SK-N-DZ (cell line): ENCODE results near the gene SH3TC1.
A peak's percentile ranks its signal among the peaks of the same experiment; 100 is the strongest.

Experiments
- DNase-seq: peaks from one replicate; pipeline ENCODE4 v3.0.0-alpha.2; 2015; ENCODE audit warnings: low spot score

SH3TC1 gene

DNA sequence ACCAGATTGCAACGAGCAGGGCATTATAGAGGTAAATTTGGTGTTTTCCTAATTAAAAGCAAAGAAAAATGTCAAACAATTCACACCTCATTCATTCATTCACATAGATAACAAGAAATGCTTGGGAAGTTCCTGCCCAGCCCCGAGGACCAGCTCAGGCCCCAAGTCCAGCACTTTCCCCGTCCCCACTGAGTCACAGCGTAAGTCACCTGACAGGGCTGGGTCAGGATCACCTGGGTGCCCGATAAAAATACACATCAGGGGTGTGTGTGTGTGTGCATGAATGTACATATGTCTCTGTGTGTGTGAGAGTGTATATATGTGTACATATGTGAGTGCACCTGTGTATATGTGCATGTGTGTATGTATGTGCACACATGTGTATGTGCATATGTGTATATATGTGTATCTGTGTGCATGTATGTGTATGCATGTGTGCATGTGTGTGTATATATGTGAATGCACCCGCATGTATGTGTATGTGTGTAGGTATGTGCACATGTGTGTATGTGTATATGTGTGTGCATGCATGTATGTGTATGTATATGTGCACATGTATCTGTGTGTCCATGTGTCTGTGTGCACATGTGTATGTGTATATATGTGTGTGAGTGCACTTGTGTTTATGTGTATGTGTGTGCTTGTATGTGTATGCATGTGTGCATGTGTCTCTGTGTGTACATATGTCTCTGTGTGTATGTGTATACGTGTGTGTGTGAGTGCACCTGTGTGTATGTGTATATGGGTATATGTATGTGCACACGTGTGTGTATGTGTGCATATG is 18.6 kb upstream of the SH3TC1 start:
- DNase-seq = no peak

DNA sequence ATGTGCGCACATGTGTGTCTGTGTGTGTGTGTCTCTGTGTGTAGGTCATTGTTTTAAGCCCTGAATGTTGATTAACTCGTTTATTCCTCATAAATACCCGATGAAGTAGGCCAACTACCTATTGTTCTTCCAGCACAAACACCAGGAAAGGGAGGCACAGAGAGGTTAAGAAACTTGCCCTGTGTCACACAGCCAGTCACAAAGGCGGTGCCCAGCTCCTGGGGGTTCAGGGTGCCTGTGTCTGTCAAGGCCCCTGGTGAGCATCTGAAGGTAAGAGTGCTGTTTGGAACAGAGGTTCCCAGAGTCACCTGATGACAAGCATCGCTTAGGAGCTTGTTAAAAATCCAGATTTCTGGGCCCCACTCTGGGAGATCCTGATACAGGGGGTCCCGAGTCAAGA is 18.0 kb upstream of the SH3TC1 start:
- DNase-seq = no peak

DNA sequence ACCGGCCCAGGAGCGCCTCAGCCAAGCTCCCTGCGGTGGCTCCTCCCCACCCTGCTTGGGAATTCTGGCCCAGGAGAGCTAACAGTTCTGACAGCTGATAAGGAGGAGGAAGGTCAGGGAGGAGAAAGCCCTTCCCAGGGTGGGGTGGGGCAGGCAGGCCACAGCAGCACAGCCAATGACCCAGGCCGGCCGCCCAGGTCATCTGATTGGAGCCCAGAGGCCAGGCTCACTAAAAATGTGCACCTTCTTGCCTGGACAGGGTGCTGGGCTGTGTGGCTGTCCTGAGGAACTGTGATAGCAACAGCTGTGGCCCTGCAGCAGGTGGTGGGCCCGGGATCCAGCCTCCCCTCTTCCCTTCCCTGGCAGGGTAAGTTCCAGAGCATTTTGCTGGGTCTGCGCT is 17.2 kb upstream of the SH3TC1 start:
- DNase-seq = no peak

DNA sequence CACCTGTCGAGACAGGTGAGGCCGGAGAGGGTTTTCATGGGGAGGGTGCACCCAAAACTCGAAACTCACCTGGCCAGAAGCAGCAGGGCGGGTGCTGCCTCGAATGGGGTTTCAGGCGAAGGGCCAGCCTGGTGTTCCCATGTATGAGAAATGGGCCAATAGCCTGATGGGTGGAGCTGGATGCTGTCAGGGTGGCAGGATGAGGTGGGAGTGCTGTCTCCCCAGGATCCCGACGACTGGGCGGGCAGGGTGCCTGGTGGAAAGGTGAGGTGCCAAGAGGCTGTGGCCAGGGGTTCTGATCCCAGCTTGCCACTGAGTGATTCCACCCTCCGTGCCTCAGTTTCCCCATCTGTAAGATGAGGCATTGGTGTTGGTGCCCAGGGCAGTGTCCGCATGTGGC is 16.8 kb upstream of the SH3TC1 start:
- no peak for DNase-seq

- no peak for DNase-seq
Observed at GRCh38 chr4:8182858-8183725, 16.0 kb upstream of the SH3TC1 start.

DNA sequence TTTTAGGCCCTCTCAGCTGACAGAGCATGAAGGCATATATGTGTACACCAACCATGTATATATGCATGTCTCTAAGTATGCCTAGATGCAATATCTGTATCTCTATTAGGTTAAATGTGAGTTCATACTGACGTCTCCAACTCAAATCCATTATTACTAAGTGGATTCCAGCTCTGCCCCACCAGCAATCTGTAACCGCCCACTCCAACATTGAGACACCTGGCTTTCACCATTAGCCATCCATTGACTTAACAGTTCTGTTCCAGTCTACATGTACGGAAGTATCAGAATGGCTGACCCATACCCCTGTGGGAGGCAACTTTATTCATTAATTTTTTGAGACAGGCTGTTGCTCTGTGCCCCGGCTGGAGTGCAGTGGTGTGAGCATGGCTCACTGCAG is 15.0 kb upstream of the SH3TC1 start:
- no peak for DNase-seq

GRCh38 chr4:8185295-8185694 is 13.8 kb upstream of the SH3TC1 start:
- DNase-seq = no peak

DNA sequence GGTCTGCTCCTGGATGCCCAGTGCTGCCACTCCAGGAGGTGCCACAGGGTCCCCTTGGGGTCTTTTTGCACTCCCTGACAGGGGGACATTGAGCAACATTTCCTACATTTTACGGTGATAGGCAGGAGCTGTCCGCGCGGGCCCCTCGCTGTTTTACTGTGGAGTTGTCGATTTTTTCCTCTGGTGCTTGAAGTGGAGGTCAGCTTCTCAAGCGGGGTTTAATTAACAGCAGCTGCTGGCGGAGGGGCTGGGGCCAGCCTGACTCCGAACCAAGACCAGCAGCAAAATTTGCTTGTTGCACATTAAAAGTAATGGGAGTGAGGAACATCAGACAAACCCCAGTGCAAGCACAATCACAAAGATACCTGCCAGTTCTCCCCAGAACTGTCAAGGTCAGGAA is 13.2 kb upstream of the SH3TC1 start:
- no peak for DNase-seq

DNA sequence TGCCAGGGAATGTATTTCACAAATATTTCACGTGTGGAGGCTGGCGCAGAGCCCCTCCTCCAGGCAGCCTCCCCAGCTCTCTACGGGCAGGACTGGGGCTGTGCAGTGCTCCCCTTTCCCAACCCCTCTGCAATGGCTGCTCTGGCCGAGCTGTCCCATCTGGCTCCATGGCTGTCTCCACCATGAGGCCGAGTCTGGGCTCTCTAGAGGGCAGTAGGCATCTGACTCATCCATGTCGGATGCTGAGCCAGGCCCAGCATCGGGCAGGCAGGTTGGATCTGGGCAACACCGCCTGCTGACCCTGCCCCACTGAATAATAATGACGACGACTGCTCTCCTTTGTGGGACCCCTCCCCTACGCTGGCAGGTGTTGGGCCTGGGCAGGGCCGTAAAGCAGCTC is 11.0 kb upstream of the SH3TC1 start:
- no peak for DNase-seq

DNA sequence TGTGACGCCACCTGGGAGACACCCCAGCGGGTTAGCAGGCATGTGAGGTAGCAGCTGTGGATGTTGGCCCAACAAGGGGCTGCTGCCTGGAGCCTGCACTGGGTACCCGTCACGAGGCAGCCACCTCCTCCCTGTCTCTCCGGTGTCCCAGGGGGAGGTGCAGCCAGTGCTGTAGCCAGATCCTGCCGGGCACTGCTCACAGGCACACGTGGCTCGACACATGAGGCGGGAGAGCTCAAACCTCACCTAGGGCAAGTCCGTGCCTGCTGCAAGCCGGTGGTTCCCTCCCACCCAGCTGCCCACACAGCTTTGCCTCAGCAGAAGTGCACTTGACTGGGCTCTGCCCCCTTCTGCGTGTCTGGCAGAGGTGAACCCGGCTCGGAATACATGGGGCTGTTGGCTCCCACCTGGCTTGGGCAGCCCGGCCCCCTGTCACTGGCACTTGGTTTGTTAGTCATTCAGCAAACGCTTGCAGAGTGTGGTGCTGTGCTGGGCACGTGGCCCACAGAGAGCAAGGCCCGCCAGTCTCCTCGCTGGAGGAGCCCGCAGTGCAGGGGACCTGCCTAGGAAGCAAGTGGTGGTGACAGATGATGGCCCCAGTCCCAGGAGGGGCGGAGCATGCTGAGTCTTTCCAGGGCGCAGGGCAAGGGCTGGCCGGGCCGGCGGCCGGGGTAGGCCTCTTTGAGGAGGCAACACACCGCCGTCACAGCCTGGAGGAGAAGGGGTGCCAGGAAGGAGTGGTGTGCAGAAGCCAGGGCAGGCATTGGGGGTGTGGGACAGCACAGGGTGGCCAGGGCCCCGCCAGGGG is 10.1 kb upstream of the SH3TC1 start:
- DNase-seq = no peak

GRCh38 chr4:8189551-8190466 is 9.3 kb upstream of the SH3TC1 start:
- DNase-seq = no peak

- DNase-seq = no peak
Observed at GRCh38 chr4:8191136-8191747, 7.8 kb upstream of the SH3TC1 start.

DNA sequence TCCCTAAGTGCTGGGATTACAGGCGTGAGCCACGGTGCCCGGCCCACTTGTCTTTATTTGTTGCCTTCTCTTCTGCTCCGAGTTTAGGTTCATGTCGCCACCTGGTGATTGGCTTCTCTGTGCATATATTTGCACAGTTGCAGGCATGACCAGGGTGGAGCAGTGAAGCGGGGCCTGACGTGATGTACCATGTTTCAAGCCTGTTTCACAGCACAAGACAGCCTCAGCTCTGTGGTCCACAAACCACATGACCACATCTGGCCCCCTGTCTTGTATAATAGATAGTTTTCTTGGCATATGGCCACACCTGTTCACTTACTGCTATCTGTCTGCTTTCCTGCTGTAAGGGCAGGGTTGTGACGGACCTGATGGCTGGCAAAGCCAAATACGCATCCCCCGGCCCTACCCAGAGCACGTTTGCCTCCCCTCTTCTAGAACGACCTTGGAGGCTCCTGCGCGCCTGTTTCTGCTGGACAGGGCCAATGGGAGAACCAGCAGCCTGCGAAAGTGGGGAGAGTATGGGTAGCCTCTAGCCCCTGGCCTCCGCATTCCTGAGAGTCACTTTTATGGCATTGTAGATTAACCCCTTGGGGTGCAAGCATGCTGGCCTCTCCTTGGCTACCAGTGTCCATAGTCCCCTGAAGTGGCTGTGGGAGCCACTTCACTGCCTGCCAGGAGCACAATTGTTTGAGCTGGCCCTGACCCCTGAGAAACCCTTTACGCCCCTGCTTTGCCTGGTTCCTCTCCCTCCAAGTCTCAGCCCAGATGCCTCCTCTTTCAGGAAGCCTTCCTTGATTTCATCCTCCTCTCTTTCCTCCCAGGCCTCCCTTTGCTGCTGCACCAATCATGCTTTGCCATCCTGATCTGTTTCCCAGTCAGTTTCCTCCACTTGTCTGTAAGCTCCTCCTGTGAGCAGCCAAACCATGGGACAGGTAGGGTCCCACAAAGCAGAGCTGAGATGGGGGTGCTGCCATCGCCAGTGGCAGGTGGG is 6.0 kb upstream of the SH3TC1 start:
- peak; percentile 38 for DNase-seq

DNA sequence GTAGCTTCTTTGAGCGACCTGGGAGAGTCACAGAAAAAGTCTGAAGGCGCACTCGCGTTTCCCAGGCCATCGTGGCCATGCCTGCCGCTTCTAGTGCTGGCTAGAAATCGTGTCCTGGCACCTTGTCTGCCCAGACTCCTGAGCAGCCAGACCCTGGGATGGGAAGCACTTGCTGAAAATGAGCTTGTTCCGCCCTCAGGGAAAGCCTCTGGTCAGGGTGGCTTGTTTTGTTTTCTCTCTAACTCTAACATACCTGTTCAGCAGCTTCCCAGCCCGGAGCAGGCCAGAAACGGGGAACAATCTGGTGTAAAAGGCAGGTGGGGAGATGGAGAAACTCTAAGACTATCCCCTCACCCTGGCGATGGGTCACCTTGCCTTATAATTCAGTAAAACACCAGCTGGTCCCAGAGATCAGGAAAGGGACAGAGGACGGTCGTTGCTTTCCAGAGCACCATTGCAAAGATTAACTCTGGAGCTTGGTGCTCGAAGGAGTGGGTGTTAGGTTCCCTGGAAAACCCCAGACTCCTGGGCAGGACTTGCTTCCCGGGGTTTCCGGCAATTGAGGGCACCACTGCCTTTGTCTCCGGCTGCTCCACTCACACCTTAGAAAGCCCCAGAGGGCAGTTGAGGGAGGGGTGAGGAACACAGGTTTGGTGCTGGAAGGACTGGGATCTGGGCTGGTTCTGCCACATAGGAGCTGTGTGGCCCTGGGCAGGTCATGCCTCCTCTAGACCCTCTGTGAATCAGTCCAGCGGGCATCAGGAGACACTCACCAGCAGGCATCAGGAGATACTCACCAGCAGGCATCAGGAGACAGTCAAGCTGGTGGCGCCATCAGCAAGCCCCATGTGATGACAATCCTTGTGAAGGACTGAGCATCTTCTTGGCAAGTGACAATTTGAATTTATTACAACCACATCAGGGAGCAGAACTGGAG is 4.5 kb upstream of the SH3TC1 start:
- DNase-seq = no peak

DNA sequence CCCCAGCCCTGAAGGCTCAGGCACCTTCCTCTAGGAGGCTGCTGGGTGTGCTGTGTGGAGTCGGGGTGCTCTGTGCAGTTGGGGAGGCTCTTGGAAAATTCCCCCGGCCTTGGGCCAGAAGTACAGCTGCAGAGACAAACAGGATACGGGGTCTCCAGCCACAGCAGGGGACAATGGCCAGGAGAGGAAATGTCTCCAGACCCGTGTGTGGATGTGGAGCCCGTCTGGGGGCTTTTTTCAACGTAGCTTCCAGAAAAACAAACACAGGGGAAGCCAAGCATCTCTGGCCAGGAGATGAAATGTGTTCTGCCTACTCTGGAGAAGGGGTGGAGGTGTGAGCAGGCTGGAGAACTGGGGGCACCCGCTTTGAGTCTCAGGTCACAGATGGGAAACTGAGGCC is 3.7 kb upstream of the SH3TC1 start:
- DNase-seq = no peak

- no peak for DNase-seq
Observed at GRCh38 chr4:8195841-8196458, 3.1 kb upstream of the SH3TC1 start.

GRCh38 chr4:8197521-8197920 is 1.6 kb upstream of the SH3TC1 start:
- DNase-seq = no peak
